PC-3 (cell line): ENCODE measurements around the gene RPS6KA1. TPM values are rescaled to one million over a fixed set of nuclear protein-coding genes. Genes with fewer than 3 reads are reported as not detected.
A peak's percentile ranks its signal among the peaks of the same experiment; 100 is the strongest.
"Not testable (repeated sequence)": the region's sequence is repeated elsewhere in the genome, so short reads cannot be mapped to it uniquely, and the experiment has no call there.

Source experiments
- ATAC-seq: fragments of 200-7000 bp; cut with Tn5 transposase; 2 replicates; pipeline ENCODE4 v1.9.1; 2020; ENCODE audit warnings: mild to moderate bottlenecking, moderate library complexity
- BruUV-seq: library from RNA; stranded (reverse); fragments of 400-500 nt; replicated peaks from 2 replicates; lab custom pipeline; 2021; lab: Mats Ljungman, UMichigan
- CTCF ChIA-PET: fragments of 300-600 bp; sonication (Branson Sonifier 250); formaldehyde crosslinking; loops from one replicate; lab custom pipeline; 2022; ENCODE audit warnings: antibody characterized with exemption; lab: Charles Lee
- POLR2A ChIA-PET: fragments of 300-600 bp; sonication (Branson Sonifier 250); formaldehyde crosslinking; loops from one replicate; lab custom pipeline; 2022; ENCODE audit warnings: antibody characterized with exemption; ENCODE audit not compliant: unreplicated experiment; lab: Charles Lee
- DNase-seq: peaks from one replicate; pipeline ENCODE4 v3.0.0-alpha.2; 2015
- H2AFZ ChIP-seq: fragments of 300-600 bp; sonication (generic); 2 replicates; pipeline ENCODE4 v1.6.0; 2016; ENCODE audit warnings: antibody characterized with exemption, low read length
- H3F3A ChIP-seq: fragments of 300-600 bp; sonication (generic); one replicate; pipeline ENCODE4 v1.6.0; 2017; ENCODE audit warnings: antibody characterized with exemption, low read length, control low read depth, mild to moderate bottlenecking; ENCODE audit not compliant: unreplicated experiment
- H3K27ac ChIP-seq: fragments of 300-600 bp; sonication (generic); 2 replicates; pipeline ENCODE4 v1.5.1; 2016; ENCODE audit warnings: mild to moderate bottlenecking, low read length
- H3K27me3 ChIP-seq: fragments of 300-600 bp; sonication (generic); 2 replicates; pipeline ENCODE4 v1.6.1; 2016; ENCODE audit warnings: low read length, mixed read lengths
- H3K36me3 ChIP-seq: fragments of 300-600 bp; sonication (generic); 2 replicates; pipeline ENCODE4 v1.6.1; 2016; ENCODE audit warnings: low read depth, mixed run types, low read length, mixed read lengths
- H3K4me1 ChIP-seq: fragments of 300-600 bp; sonication (generic); 2 replicates; pipeline ENCODE4 v1.5.1; 2016; ENCODE audit warnings: low read length; ENCODE audit not compliant: insufficient read depth
- H3K4me2 ChIP-seq: fragments of 300-600 bp; sonication (generic); 2 replicates; pipeline ENCODE4 v1.6.0; 2016; ENCODE audit warnings: low read length
- H3K4me3 ChIP-seq: fragments of 300-600 bp; sonication (generic); 2 replicates; pipeline ENCODE4 v1.5.1; 2016; ENCODE audit warnings: mild to moderate bottlenecking, low read length, mixed read lengths
- H3K79me2 ChIP-seq: fragments of 300-600 bp; sonication (generic); 2 replicates; pipeline ENCODE4 v1.6.1; 2017; ENCODE audit warnings: low read length, mixed read lengths
- H3K9ac ChIP-seq: fragments of 300-600 bp; sonication (generic); 2 replicates; pipeline ENCODE4 v1.6.0; 2016; ENCODE audit warnings: mild to moderate bottlenecking, low read length
- H3K9me2 ChIP-seq: fragments of 300-600 bp; sonication (generic); replicated peaks from 2 replicates; pipeline ENCODE4 v1.6.1; 2016; ENCODE audit warnings: mixed run types, low read length, mixed read lengths
- H3K9me3 ChIP-seq: fragments of 300-600 bp; sonication (generic); 2 replicates; pipeline ENCODE4 v1.6.1; 2016; ENCODE audit warnings: low read length, mixed read lengths
- H4K20me1 ChIP-seq: fragments of 300-600 bp; sonication (generic); 2 replicates; pipeline ENCODE4 v1.6.1; 2016; ENCODE audit warnings: low read length, mixed read lengths
- EZH2 ChIP-seq: fragments of 300-600 bp; sonication (generic); IDR thresholded peaks from one replicate; pipeline ENCODE4 v1.6.1; 2017; ENCODE audit warnings: antibody characterized with exemption, mild to moderate bottlenecking, low read length; ENCODE audit not compliant: unreplicated experiment
- EZH2phosphoT487 ChIP-seq: fragments of 300-600 bp; sonication (generic); IDR thresholded peaks from 2 replicates; pipeline ENCODE4 v1.6.1; 2018; ENCODE audit warnings: mild to moderate bottlenecking, antibody characterized with exemption, low read length, borderline replicate concordance
- intact Hi-C: fragments of 100-400 bp; cut with micrococcal nuclease; formaldehyde crosslinking; loops from 2 replicates; pipeline ENCODE4 v1.9.0; 2023
- total RNA-seq: library from RNA; depleted of rRNA; stranded (reverse); fragments of >200 nt; gene quantifications from 2 replicates; pipeline ENCODE4 v1.2.3, GENCODE V29; 2014
- TF ChIP-seq, protein P1 (sequence below): fragments of 300-600 bp; sonication (generic); conservative IDR thresholded peaks from 2 replicates; pipeline ENCODE4 v1.5.1; 2017; ENCODE audit warnings: antibody characterized with exemption, low read depth, mild to moderate bottlenecking, low read length

The RPS6KA1 gene
- total RNA-seq, 1 experiment from 2014 or later, result 98.2 TPM

DNA sequence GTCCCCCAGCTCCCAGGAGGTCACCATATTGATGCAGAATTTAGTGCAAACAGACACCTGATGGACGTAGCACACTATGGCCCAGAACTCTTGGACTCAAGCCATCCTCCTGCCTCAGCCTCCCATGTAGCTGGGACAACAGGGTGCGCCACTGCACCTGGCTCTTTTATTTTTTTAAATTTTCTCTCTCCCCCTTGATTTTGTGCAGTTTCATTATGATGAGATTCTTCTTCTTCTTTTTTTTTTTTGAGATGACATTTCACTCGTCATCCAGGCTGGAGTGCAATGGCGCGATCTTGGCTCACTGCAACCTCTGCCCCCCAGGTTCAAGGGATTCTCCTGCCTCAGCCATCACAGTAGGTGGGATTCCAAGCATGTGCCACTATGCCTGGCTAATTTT is 63.8 kb downstream of the RPS6KA1 start:
- intact Hi-C loops, result no loop called here
- POLR2A ChIA-PET, result no interaction called here
- CTCF ChIA-PET, result no interaction called here

DNA sequence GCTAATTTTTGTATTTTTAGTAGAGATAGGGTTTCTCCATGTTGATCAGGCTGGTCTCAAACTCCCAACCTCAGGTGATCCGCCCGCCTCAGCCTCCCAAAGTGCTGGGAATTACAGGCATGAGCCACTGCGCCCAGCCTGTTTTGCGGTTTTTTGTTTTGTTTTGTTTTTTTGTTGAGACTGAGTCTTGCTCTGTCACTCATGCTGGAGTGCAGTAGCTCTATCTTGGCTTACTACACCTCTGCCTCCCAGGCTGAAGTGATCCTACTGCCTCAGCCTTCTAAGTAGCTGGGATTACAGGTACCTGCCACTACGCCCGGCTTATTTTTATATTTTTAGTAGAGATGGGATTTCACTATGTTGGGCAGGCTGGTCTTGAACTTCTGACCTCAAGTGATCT is 65.0 kb downstream of the RPS6KA1 start:
- POLR2A ChIA-PET, ATAC-seq: not testable (repeated sequence)

More for the DNA sequence above, 63.8 kb downstream of the RPS6KA1 start:
- Histone ChIP-seq H2AFZ (no peak overlapping the region), H3K9ac (no peak overlapping the region), H4K20me1 (no peaks in the 10 kb centered on the region), H3K9me3 (no peaks in the 10 kb centered on the region), H3K4me3 (no peak overlapping the region), H3K27ac (no peak overlapping the region), H3K9me2 (no peaks in the 10 kb centered on the region), H3K36me3 (no peaks in the 10 kb centered on the region), H3K4me1 (no peaks in the 10 kb centered on the region), H3F3A (no peaks in the 10 kb centered on the region), H3K79me2 (no peaks in the 10 kb centered on the region), H3K4me2 (no peak overlapping the region), H3K27me3 (no peaks in the 10 kb centered on the region)
- BruUV-seq, result no TSS peak
- no peak for ATAC-seq
- TF ChIP-seq EZH2 (no peak), EZH2phosphoT487 (no peak)
- TF ChIP-seq, protein P1, sequence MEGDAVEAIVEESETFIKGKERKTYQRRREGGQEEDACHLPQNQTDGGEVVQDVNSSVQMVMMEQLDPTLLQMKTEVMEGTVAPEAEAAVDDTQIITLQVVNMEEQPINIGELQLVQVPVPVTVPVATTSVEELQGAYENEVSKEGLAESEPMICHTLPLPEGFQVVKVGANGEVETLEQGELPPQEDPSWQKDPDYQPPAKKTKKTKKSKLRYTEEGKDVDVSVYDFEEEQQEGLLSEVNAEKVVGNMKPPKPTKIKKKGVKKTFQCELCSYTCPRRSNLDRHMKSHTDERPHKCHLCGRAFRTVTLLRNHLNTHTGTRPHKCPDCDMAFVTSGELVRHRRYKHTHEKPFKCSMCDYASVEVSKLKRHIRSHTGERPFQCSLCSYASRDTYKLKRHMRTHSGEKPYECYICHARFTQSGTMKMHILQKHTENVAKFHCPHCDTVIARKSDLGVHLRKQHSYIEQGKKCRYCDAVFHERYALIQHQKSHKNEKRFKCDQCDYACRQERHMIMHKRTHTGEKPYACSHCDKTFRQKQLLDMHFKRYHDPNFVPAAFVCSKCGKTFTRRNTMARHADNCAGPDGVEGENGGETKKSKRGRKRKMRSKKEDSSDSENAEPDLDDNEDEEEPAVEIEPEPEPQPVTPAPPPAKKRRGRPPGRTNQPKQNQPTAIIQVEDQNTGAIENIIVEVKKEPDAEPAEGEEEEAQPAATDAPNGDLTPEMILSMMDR, result no peak
- DNase-seq, result no peak

DNA sequence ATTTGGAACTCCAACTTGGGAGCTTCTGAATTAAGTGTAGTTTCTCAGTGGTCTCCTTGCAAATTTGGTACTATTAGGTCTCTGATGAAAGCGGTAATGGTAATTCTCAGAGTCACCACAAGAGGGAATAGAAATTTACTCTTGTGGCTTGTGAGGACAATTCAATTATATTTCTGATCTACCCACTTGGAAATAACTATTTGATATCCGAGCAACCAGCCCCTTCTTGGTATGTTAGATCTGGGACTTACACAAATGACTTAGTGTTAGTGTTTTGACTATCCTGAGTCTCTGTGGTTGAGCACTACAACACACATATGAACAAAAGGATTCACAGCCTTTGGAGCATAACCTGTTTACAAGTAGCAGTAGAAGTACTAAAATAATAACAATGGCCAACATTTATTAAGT is 68.1 kb downstream of the RPS6KA1 start:
- H3K9ac ChIP-seq, result no peak overlapping the region
- ATAC-seq, result peak; percentile 55
- TF ChIP-seq, protein P1, result peak; percentile 70
- no peak for TF ChIP-seq EZH2
- H3K4me3 ChIP-seq, result no peak overlapping the region
- no peaks in the 10 kb centered on the region for H3K9me3 ChIP-seq
- H3K27ac ChIP-seq, result no peak overlapping the region
- no peaks in the 10 kb centered on the region for H3K9me2 ChIP-seq
- H3F3A ChIP-seq, result no peaks in the 10 kb centered on the region
- DNase-seq, result peak; percentile 81
- no peak overlapping the region for H2AFZ ChIP-seq
- H3K79me2 ChIP-seq, result no peaks in the 10 kb centered on the region
- H4K20me1 ChIP-seq, result no peaks in the 10 kb centered on the region
- intact Hi-C loops, result no loop called here
- peaks cover 2% of the 10 kb centered on the region; the same call in 1 of the 2 replicates for H3K4me1 ChIP-seq
- H3K27me3 ChIP-seq, result no peaks in the 10 kb centered on the region
- no TSS peak for BruUV-seq
- CTCF ChIA-PET, result interaction anchor here (1.0 kb wide), 1 partner anchor 60 kb away, joined by 5 read pairs; no protein-coding TSS in a partner anchor
- H3K36me3 ChIP-seq, result no peaks in the 10 kb centered on the region
- POLR2A ChIA-PET, result interaction anchor here (0.7 kb wide), 1 partner anchor 157 kb away, joined by 5 read pairs; no protein-coding TSS in a partner anchor
- H3K4me2 ChIP-seq, result no peak overlapping the region

More for the DNA sequence above, 65.0 kb downstream of the RPS6KA1 start:
- BruUV-seq, H3K4me3 ChIP-seq, H3K36me3 ChIP-seq, H3K79me2 ChIP-seq, H2AFZ ChIP-seq, H3K9ac ChIP-seq, H3K9me2 ChIP-seq, H4K20me1 ChIP-seq, H3K27me3 ChIP-seq, CTCF ChIA-PET, DNase-seq, H3F3A ChIP-seq, H3K4me1 ChIP-seq, H3K4me2 ChIP-seq, H3K27ac ChIP-seq, H3K9me3 ChIP-seq, intact Hi-C loops: not testable (repeated sequence)
